Activated T-helper 17 cell treated with anti-CD3 and anti-CD28 coated beads, Interleukin-2, amount 50 U/mL, for 72 hours (primary cell): ENCODE data around the gene NFIL3. TPM values are rescaled to one million over a fixed set of nuclear protein-coding genes. Genes with fewer than 3 reads are reported as not detected.

ENCODE experiments used
- ATAC-seq: fragments of 150-1000 bp; cut with Tn5 transposase; replicated peaks from 2 replicates; pipeline ENCODE4 v1.10.0; 2021; ENCODE audit warnings: mild to moderate bottlenecking, moderate library complexity
- H3K27ac Mint-ChIP-seq: one replicate; pipeline ENCODE4 v1.8.0; 2022; ENCODE audit warnings: mixed read lengths
- H3K27me3 Mint-ChIP-seq: one replicate; pipeline ENCODE4 v1.8.0; 2022; ENCODE audit warnings: mixed read lengths
- H3K36me3 Mint-ChIP-seq: one replicate; pipeline ENCODE4 v1.8.0; 2022; ENCODE audit warnings: low read depth, mild to moderate bottlenecking, mixed read lengths
- H3K4me1 Mint-ChIP-seq: one replicate; pipeline ENCODE4 v1.8.0; 2022; ENCODE audit warnings: mixed read lengths
- H3K4me3 Mint-ChIP-seq: one replicate; pipeline ENCODE4 v1.8.0; 2022; ENCODE audit warnings: mild to moderate bottlenecking, mixed read lengths
- H3K9me3 Mint-ChIP-seq: one replicate; pipeline ENCODE4 v1.8.0; 2022; ENCODE audit warnings: mixed read lengths
- total RNA-seq, 2 donors: library from RNA; stranded (reverse); gene quantifications; one replicate each; pipeline ENCODE4 v1.2.3, GENCODE V29; 2022

NFIL3 gene
- total RNA-seq, 2 donors from 2014 or later = 26.6 to 67.7 TPM

DNA sequence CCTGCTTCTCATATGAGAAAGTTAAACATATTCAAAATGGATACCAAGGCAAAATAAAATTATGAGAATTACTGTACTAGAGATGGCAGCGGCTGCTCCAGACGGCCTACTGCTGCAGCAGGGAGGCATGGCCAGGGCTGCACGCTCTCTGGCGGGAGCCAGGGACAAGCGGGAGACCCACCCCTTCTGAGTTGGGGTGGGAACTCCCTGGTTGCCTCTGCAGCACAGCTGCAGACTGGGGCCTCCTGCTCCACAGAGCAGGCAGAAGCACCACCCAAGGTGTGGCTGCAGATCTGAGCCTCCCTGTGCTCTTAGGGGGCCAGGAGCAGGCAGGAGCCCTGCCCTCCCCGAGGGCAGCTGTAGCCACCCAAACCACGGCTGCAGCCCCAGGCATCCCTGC lies 59.6 kb downstream of the NFIL3 start:
- H3K4me3 Mint-ChIP-seq = no peak overlapping the region

DNA sequence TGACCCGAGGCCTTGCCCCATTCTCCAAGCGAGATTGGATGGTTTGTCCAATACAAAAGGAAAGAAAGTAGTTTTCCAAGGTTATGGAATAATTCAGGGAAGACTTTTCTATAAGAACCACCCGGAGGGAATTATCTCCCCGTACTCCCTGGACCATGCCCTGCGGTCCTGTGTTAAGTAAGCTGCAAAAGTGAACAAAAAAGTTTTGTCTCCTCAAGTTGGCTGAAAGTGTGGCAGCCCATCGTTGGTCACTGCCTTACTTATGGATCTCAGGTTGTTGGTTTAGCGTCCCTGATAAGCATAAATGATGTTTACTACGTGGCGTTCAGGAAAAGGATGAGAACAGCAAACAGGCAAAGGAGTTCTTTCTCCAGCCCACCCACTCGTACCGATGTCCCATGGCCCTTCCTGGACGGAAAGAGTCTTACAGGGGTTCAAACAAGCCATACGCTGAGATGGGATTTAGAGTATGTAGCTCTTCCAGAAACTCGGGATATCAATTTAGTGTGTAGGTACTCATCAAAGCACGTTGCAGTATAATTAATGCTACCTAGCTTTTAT lies 61.5 kb downstream of the NFIL3 start:
- peaks cover 39% of the 10 kb centered on the region for H3K36me3 Mint-ChIP-seq
- H3K4me3 Mint-ChIP-seq = peak overlapping the region; percentile 91
- H3K4me1 Mint-ChIP-seq = peaks cover 30% of the 10 kb centered on the region
- no peaks in the 10 kb centered on the region for H3K9me3 Mint-ChIP-seq
- H3K27me3 Mint-ChIP-seq = no peaks in the 10 kb centered on the region
- ATAC-seq = no peak
- H3K27ac Mint-ChIP-seq = peak overlapping the region; percentile 66

More for the DNA sequence above, 59.6 kb downstream of the NFIL3 start:
- Mint-ChIP-seq H3K9me3 (no peaks in the 10 kb centered on the region), H3K27me3 (peaks cover 4% of the 10 kb centered on the region), H3K27ac (no peak overlapping the region), H3K36me3 (peaks cover 23% of the 10 kb centered on the region), H3K4me1 (peaks cover 17% of the 10 kb centered on the region)
- ATAC-seq = no peak

DNA sequence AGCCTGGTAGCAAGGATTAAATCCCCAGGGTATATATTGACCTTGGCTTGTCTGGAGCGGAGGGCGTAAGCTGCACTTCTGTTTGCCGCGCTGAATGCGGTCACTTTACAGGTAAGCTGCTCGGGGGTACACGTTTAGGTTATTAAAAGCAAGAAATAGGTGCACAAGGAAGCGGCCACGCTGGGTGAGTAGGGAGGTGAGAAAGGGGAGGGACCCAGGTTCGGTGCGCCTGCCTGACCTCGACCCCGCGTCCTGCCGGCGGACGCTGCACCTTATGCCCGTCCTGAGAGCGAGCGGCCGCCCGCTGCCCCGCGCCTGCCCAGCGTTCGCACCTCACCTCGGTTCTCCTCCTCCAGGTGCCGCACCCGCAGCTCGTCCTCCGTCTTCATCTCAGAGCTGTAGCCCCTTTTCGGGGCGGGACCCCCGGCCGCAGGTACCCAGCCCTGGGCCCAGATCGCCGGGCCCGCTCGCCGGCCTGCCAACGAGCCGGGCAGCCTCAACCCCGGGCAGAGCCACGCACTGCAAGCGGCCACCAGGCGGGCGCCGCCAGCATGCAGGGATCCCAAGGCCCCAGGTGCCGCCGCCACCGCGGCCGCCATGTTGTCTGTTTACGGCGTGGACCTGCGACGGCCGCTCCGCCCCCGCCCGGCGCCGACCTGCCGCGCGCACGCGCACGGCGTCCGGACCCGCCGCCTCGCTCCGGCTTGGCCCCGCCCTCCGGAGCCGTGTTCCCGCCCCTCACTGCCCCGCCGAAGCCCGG lies 62.2 kb downstream of the NFIL3 start, which contains the start of gene AUH:
TSS of gene AUH (minus strand) at position 628 of the 760 bp plus-strand sequence. CDS start at position 599, 29 bp downstream.
- Mint-ChIP-seq H3K4me1 (peaks cover 34% of the 10 kb centered on the region), H3K36me3 (peaks cover 46% of the 10 kb centered on the region), H3K4me3 (peak within 1 kb of the TSS; percentile 91), H3K9me3 (no peaks in the 10 kb centered on the region), H3K27me3 (no peaks in the 10 kb centered on the region), H3K27ac (peak within 1 kb of the TSS; percentile 93)
- peak; percentile 80 for ATAC-seq

DNA sequence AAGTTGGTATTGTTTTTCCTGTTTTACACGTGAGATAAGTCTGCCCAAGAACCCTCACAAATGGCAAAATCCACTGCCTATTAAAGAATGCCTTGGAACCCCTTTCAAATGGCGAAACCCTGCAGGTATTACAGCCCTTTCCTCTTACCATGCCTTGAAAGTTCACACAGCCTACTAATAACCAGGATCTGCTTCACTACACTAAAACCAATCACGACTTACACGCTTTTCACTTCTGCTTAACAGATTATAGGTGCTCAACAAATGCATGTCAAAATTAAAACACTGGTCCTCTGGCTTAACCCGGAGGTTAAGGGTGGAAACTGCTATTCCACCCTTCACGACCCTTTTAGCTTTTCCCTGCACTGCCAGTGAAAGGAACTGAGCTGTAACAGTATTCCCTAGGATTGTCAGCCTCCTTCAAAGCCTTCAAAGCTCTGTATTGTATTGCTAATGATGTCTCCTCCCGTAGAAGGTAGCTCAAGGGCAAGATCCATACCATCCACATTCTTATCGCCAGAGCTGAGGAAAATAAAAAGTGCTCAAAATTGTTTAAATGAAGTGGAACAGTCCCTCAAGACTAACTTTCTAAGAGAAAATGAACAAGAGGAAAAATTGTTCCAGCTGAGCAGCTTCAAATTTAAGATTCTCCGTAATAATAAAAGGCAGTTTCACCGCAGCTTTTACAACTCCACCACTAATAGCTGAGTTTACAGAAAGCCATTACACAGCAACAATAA lies 62.9 kb downstream of the NFIL3 start:
- no peaks in the 10 kb centered on the region for H3K27me3 Mint-ChIP-seq
- no peaks in the 10 kb centered on the region for H3K9me3 Mint-ChIP-seq
- peak overlapping the region; percentile 93 for H3K27ac Mint-ChIP-seq
- ATAC-seq = no peak
- peaks cover 40% of the 10 kb centered on the region for H3K4me1 Mint-ChIP-seq
- H3K36me3 Mint-ChIP-seq = peaks cover 53% of the 10 kb centered on the region
- peak overlapping the region; percentile 91 for H3K4me3 Mint-ChIP-seq

DNA sequence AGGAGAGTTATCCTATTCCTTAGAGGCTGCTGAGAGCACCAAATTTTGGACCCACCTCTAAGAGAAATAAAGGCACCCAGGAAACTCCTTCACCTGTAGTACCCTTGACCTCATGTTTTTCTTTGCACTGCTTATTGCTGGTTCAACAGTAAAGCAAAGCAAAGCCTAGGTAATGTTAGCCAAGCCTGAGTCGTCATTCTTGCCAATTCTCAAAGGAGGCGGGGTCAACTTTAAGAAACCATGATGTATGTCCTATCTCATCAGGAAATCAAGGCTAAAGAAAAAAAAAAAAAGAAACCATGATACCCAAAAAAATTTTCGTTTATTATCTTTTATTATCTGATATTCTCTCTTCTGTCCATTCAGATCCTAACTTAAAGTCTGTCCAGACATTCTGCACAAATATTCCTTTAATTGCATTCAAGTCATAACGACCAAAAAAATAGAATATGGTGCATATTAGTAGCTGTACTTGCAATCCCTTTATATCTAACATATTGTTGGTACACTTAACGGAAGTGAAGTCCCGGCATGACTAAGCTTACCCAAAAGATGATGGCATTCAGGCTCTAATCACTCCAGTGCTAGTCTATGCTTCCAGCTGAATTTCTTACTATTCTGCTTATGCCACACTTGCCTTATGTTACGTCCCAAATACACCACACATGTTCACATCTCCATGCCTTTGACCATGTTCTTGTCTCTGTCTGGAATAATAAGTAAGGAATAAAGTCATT lies 63.7 kb downstream of the NFIL3 start:
- Mint-ChIP-seq H3K27me3 (no peaks in the 10 kb centered on the region), H3K36me3 (peaks cover 62% of the 10 kb centered on the region), H3K9me3 (no peaks in the 10 kb centered on the region), H3K27ac (peak overlapping the region; percentile 93), H3K4me1 (peaks cover 40% of the 10 kb centered on the region), H3K4me3 (peak overlapping the region; percentile 91)
- ATAC-seq = peak; percentile 17

DNA sequence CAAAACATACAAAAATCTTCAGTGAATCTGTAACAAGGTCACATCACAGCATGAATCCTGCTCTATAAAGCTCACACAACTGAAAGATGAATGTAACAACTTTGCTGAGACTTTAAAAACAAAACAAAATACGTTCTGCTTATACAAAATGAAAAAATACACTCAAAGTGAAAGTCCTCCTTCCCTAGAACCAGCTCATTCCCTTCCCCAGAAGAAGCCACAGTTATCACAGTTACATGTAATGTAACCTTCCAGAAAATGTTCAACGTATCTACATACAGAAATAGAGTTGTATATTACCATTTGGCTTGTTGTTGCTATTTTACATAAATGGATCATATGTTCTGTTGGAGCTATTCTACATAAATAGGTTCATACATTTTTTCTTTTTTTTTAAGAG lies 64.5 kb downstream of the NFIL3 start:
- Mint-ChIP-seq H3K27me3 (no peaks in the 10 kb centered on the region), H3K9me3 (no peaks in the 10 kb centered on the region), H3K36me3 (peaks cover 70% of the 10 kb centered on the region), H3K27ac (peak overlapping the region; percentile 93), H3K4me1 (peaks cover 45% of the 10 kb centered on the region), H3K4me3 (peak overlapping the region; percentile 91)
- ATAC-seq = peak; percentile 74

Other genes with a start within 250 kb of the NFIL3 start
- gene AUH, start 61.9 kb downstream of the NFIL3 start, total RNA-seq = 10 to 100 TPM; 38.2 to 45.7 TPM